ENCODE data around the gene C1orf35. TPM values are rescaled to one million over a fixed set of nuclear protein-coding genes. Genes with fewer than 3 reads are reported as not detected.

C1orf35 gene
- total and polyA plus RNA-seq, 2 of the 4 experiments (the other 2 are of a cell fraction) = 4.3 to 13.0 TPM

DNA sequence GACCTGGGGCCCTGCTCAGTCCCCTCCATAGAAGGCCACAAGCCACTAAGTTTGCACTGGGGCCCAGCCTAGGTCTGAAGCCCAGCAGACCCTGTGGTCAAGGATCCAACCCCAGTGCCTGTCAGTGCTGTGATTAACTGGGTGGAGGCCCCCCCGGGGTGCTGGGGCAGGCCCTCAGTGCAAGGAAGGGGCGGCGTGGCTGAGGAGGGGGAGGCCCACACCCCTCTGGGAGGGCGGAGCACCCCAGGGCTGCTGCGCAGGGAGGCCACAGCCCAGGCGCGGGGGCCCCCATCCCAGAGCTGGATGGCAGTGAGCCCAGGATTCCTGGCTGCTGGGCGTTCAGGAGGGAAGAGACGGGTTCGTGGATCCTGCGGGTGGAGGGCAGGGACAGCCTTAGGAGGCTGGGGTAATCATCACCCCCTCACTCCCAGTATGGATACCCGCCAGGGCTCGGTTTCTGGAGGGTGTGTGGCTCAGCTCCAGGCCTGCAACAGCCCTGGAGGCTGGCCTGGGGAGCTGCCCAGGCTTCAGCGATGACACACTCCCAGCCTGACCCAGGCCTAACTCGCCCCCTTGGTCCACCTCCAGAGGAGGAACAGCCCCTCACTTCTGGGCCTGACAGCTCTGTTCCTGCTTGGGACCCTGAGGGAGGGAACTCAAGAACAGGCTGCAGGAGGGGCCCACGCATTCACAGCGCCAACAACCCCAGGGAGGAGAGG lies 47.5 kb upstream of the C1orf35 start:
- CTCF ChIA-PET = no interaction called here
- peak; percentile 74 for ATAC-seq (ENCODE audit: low read depth)
- dilution Hi-C loops (cut with HindIII; ENCODE audit: low sequenced_read_pairs, unreplicated experiment) = no loop called here
- TF ChIP-seq RCOR1 (IDR thresholded peaks at IDR 0.05; ENCODE audit: insufficient replicate concordance, low read length) = no peak
- no peak for TF ChIP-seq SMC3 (IDR thresholded peaks at IDR 0.05; ENCODE audit: low read depth, low read length)
- no peak for TF ChIP-seq MAFK (IDR thresholded peaks at IDR 0.05; ENCODE audit: low read depth, low read length)
- TF ChIP-seq FOS (IDR thresholded peaks at IDR 0.05; ENCODE audit: low read depth, low read length) = no peak
- no peak for TF ChIP-seq BHLHE40 (IDR thresholded peaks at IDR 0.05; ENCODE audit: low read depth, low read length)
- TF ChIP-seq, protein P1, sequence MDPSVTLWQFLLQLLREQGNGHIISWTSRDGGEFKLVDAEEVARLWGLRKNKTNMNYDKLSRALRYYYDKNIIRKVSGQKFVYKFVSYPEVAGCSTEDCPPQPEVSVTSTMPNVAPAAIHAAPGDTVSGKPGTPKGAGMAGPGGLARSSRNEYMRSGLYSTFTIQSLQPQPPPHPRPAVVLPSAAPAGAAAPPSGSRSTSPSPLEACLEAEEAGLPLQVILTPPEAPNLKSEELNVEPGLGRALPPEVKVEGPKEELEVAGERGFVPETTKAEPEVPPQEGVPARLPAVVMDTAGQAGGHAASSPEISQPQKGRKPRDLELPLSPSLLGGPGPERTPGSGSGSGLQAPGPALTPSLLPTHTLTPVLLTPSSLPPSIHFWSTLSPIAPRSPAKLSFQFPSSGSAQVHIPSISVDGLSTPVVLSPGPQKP (IDR thresholded peaks at IDR 0.05; ENCODE audit: borderline replicate concordance, low read depth, low read length) = no peak
- peak; percentile 48 for TF ChIP-seq POLR2A (IDR thresholded peaks at IDR 0.05; ENCODE audit: low read depth, low read length)
- TF ChIP-seq USF2 (IDR thresholded peaks at IDR 0.05; ENCODE audit: low read depth, low read length) = no peak
- 0 out of 2 replicates have a peak, but pooled peaks have one; percentile 43 for TF ChIP-seq CHD1 (IDR thresholded peaks at IDR 0.05; ENCODE audit: low read depth, low read length)
- TF ChIP-seq NFE2L2 (IDR thresholded peaks at IDR 0.05; ENCODE audit: low read depth, low read length) = no peak
- 0 out of 2 replicates have a peak, but pooled peaks have one; percentile 17 for TF ChIP-seq CEBPB (IDR thresholded peaks at IDR 0.05; ENCODE audit: low read depth, low read length)
- TF ChIP-seq MXI1 (IDR thresholded peaks at IDR 0.05; ENCODE audit: borderline replicate concordance, low read depth, low read length) = peak; percentile 65; the same call in 1 of the 2 replicates
- TF ChIP-seq RFX5 (IDR thresholded peaks at IDR 0.05; ENCODE audit: low read depth, low read length) = 0 out of 2 replicates have a peak, but pooled peaks have one; percentile 13
- 0 out of 2 replicates have a peak, but pooled peaks have one; percentile 4 for TF ChIP-seq CTCF (conservative IDR thresholded peaks at IDR 0.05; ENCODE audit: low read depth, low read length)

More for the DNA sequence above, 47.5 kb upstream of the C1orf35 start:
- Histone ChIP-seq H3K9me3 (ENCODE audit: control insufficient read depth, insufficient read depth, low read length) (no peaks in the 10 kb centered on the region), H2BK120ac (ENCODE audit: low read depth, low read length) (peak overlapping the region; percentile 19; the same call in 1 of the 2 replicates), H3K4me1 (ENCODE audit: control insufficient read depth, insufficient read depth, low read length) (peaks cover 23% of the 10 kb centered on the region), H4K5ac (ENCODE audit: low read depth, low read length) (peak overlapping the region; percentile 14; the same call in 1 of the 2 replicates), H3K56ac (ENCODE audit: extremely low read depth, insufficient read depth, low read length) (no peak overlapping the region), H3K9ac (ENCODE audit: low read depth, low read length) (peak overlapping the region; percentile 16), H2AK5ac (ENCODE audit: low read depth, low read length) (peak overlapping the region; percentile 76), H3K4ac (ENCODE audit: low read depth, low read length) (peak overlapping the region; percentile 83), H2AFZ (replicated peaks; ENCODE audit: low read length, poor library complexity) (peak overlapping the region; percentile 78), H3K23ac (ENCODE audit: low read depth, low read length) (0 out of 2 replicates have a peak overlapping the region, but pooled peaks have one; percentile 12), H3K4me2 (ENCODE audit: low read depth, low read length) (peak overlapping the region; percentile 12; the same call in 1 of the 2 replicates), H3K36me3 (ENCODE audit: control insufficient read depth, insufficient read depth, low read length) (peaks cover 10% of the 10 kb centered on the region), H3K4me3 (ENCODE audit: insufficient read depth, low read depth, low read length) (no peak overlapping the region), H2BK15ac (ENCODE audit: low read depth, low read length) (no peak overlapping the region), H3K9me1 (ENCODE audit: insufficient read depth, low read length) (peaks cover 12% of the 10 kb centered on the region), H3K14ac (replicated peaks; ENCODE audit: low read depth, low read length) (no peak overlapping the region; the same call in 1 of the 2 replicates), H3K27me3 (ENCODE audit: control insufficient read depth, insufficient read depth, low read length) (no peaks in the 10 kb centered on the region), H4K20me1 (ENCODE audit: insufficient read depth, low read length) (peaks cover 23% of the 10 kb centered on the region), H3K79me1 (ENCODE audit: low read depth in 1 of 2, low read length in 2 of 2) (peaks cover 9 to 54% of the 10 kb centered on the region in 2 experiments), H2BK5ac (ENCODE audit: low read depth, low read length, poor library complexity, severe bottlenecking) (peak overlapping the region; percentile 62), H3K27ac (ENCODE audit: insufficient read depth, low read length) (peak overlapping the region; percentile 74), H4K91ac (ENCODE audit: insufficient read depth, low read depth, low read length) (peak overlapping the region; percentile 80; the same call in 1 of the 2 replicates), H3K18ac (ENCODE audit: low read depth, low read length) (no peak overlapping the region; the same call in 1 of the 2 replicates), H2AK9ac (replicated peaks; ENCODE audit: low read depth, low read length, poor library complexity) (peak overlapping the region; percentile 95), H2BK20ac (ENCODE audit: low read depth, low read length) (no peak overlapping the region), H4K8ac (ENCODE audit: low read depth in 2 of 2, low read length in 2 of 2) (peak overlapping the region; percentile 70 to 71; a peak in 3 of 4 replicates)
- no TSS peak for BruUV-seq (replicated peaks)
- WGBS, 2 experiments (ENCODE audit: extremely low coverage in 2 of 2, insufficient read length in 1 of 2) = no CpG with 5 or more reads among the region's 17 CpGs
- in situ Hi-C loops (cut with MboI; ENCODE audit: low sequenced_read_pairs) (no loop called here), intact Hi-C loops (cut with micrococcal nuclease) (loop anchor here (1.0 kb wide), 1 partner anchor 10 kb away; the partner anchor contains the start of gene GUK1)
- POLR2A ChIA-PET (ENCODE audit: unreplicated experiment) = no interaction called here
- peak; percentile 86 for DNase-seq

Data from IMR-90 (cell line).